Measurements from ENCODE around the gene CCBE1.

CCBE1 gene

DNA sequence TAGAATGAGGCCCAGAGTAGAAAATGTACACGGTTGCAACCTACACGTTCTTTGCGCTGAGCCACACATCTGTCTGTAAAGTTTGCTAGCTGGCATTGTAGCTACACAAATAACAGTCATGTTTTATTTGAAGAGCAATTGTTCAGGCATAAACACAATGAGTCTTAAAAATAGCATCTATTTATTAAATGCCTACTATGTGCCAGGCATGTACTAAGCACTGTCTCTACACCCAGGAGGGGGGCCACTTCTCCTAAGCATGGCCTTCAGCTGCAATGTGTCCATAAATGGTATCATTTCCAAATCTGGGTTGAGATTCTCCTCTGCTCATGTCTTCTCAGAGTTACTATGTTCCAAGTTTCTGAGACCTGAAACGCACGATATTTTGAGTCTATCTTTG is 182.1 kb downstream of the CCBE1 start:
- no peak for FAIRE-seq
- DNase-seq (ENCODE audit: extremely low spot score, insufficient read length, low read depth) = no peak

DNA sequence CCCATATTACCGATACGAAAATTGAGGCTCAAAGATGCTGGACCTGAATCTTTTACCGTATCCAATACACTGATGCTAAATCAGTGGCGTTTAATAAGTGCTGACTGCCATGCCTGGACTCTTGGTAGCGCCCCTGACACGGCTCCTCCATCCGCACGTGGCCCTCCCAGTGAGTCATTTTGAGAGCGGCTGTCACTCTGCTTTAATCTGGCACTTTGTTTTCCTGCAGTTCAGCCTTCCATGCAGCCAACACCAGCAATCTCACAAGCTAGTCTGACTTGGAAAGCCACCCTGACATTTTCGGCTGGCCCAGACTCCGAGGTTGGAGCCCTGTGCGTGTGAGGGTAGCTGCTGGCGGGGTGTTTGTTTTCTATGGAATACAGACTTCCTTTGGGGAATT is 183.0 kb downstream of the CCBE1 start:
- FAIRE-seq (no peak), DNase-seq (ENCODE audit: extremely low spot score, insufficient read length, low read depth) (no peak)

GRCh38 chr18:59512025-59512755 is 185.0 kb downstream of the CCBE1 start:
- no peak for FAIRE-seq
- DNase-seq (ENCODE audit: extremely low spot score, insufficient read length, low read depth) = no peak

DNA sequence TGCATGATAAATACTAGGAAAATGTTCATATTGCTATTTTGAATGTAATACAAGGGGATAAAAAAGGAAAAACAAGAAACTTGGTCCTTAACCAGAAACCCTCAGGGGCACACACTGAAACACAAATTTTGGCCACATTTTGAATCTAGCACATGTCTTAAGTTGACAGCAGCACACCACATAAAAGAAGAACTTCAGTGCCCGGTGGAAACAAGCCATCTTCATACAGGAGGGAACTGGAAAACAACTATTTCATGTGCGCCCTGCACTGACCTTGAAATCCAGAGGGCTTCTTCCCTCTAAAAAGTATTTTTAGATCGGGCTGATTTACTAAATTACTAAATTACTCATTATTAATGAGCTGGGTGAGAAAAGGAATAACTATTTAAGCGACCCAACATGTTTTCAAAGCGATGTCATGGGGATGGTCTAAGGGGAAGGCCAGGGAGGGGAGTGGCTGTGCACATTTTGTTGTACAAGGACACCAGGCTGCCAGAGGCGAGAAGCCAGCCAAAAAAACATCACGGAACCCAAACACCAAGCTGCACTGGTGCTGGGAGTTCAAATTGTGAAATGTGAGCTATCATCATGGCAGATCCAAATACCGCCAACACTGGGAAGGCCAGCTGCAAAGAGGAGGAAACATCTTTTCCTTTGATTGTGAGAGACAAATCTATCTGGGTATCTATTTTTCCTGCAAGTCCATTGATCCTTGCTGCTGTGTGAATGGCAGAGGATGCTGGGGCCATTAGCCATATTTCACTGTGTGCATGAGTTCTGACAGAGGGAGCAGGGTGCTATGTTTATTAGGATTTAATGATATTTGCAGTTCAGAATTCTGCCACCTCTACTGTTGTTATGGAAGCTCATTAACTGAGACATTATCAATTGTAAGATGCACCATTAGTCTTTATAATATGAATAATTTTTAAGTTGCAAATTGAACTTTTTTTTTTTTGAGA is 187.5 kb downstream of the CCBE1 start:
- DNase-seq (ENCODE audit: extremely low spot score, insufficient read length, low read depth) (no peak), FAIRE-seq (no peak)

GRCh38 chr18:59505356-59505755 is 191.9 kb downstream of the CCBE1 start:
- FAIRE-seq (no peak), DNase-seq (ENCODE audit: extremely low spot score, insufficient read length, low read depth) (no peak)

DNA sequence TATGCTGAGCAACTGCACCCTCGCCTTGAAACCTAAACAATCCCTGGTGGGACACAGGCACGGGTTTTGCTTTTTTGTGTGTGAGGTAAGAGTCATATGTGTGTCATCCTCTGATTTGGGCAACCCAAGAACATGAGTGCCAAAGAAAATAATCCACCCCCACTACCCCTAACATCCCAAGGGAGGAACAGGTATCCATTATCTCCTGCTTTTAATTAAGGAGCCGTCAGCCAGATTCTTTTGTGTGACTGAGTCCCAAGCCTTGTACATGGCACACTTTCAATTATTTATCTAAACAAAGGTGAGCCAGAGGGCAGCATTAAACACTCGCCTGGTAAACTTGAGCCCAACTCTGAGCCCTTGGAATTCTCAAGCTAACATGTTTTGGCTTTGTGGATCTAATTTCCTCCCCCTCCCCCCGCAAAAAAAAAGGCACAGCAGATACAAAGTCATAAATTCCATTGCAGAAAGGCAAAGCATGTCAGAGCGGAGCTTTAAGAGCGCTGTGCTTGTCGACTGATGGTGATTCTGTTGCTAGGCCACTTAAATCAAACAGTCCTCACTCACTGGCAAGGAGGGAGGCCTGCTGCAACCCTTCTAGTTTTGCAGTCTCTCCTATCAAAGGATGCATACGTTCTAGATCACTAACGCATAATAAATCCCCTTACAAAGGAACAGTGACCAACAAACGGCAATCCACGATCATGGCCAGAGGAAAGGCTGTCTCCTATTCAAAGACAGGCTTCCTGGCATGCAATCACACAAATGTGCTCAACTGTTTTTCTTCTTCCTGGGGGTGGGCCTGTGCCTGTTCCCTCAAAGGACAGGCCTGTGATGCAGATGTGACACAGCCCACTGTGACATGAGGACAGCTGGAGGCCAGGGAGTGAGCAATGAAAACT is 194.7 kb downstream of the CCBE1 start:
- FAIRE-seq (no peak), DNase-seq (ENCODE audit: extremely low spot score, insufficient read length, low read depth) (no peak)

GRCh38 chr18:59501920-59502273 is 195.3 kb downstream of the CCBE1 start:
- FAIRE-seq (no peak), DNase-seq (ENCODE audit: extremely low spot score, insufficient read length, low read depth) (no peak)

DNA sequence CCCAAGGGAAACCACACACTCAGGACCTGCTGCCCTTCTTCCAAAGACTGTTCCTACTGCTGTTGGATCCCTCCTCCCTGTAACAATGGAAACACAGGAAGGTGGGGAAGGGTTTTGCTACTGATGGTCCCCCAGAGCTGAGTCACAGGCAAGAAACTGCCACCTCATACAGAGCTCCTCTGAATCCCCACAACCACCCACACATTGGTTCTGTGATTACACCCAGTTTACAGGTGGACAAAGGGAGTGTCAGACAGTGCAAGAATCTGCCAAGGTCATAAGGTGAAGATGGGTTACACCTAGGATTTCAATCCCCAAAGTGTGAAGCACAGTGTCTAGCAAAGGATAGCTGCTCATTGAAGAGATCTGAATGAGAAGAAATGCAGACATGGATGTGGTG is 196.5 kb downstream of the CCBE1 start:
- no peak for DNase-seq (ENCODE audit: extremely low spot score, insufficient read length, low read depth)
- FAIRE-seq = no peak

GRCh38 chr18:59498506-59499086 is 198.6 kb downstream of the CCBE1 start:
- no peak for FAIRE-seq
- no peak for DNase-seq (ENCODE audit: extremely low spot score, insufficient read length, low read depth)

GRCh38 chr18:59492756-59493421 is 204.3 kb downstream of the CCBE1 start:
- DNase-seq (ENCODE audit: extremely low spot score, insufficient read length, low read depth) = no peak
- peak; percentile 36 for FAIRE-seq

GRCh38 chr18:59488899-59489298 is 208.3 kb downstream of the CCBE1 start:
- peak; percentile 35 for FAIRE-seq
- no peak for DNase-seq (ENCODE audit: extremely low spot score, insufficient read length, low read depth)

- DNase-seq (ENCODE audit: extremely low spot score, insufficient read length, low read depth) (no peak), FAIRE-seq (no peak)
Measured at GRCh38 chr18:59485382-59485781, 211.8 kb downstream of the CCBE1 start.

DNA sequence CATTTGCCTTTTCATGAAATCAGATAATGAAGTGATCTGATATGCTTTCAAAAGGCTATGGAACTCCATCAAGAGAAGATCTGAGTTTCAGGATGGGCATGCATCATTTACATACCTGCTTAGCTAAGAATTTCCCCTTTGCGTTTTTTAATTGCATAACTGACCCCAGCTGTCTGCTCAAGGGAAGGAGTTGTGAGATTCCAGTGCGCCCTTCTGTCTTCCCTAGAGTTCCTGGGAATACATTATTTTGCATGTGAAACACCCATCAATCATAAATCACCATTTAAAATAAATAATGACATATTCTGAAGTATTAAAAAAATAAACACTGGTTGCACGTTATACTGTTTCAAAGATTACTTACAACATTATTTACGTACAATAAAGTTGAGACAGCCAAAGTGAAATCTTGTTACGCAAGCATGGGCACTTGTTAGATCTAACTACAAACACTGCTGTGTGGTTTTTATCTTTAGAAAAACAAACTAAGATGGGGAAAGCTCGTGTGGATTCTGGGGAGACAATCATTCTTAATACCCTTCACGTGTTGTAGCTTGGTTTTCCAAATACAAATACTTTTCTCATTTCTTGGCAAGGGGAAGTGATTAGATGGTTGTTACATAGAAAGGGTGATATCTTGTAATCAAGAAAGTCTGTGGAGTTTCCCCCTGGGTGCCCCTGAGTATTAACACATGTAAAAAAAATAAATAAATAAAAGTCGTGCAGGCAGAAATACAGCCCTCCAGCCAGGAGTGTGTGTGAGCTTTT is 212.5 kb downstream of the CCBE1 start:
- FAIRE-seq = no peak
- DNase-seq (ENCODE audit: extremely low spot score, insufficient read length, low read depth) = no peak

DNA sequence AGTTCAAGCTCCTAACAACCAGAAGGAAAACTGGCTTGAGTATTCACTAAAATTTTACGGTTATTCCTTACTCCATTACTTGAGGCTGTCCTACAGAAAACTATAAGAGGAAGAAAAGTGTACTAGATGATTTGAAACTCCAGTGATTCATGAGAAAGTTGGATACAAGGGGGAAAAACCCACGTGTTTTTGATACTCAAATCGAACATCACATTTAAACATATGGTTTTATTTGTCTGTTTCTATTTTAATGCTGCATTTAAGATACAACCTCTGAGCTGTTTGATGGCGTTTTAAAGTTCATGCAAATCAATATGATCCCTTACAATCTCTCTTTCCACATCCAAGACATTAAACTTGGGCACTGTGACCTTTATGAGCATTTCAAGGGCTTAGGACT is 213.1 kb downstream of the CCBE1 start:
- no peak for FAIRE-seq
- DNase-seq (ENCODE audit: extremely low spot score, insufficient read length, low read depth) = no peak

DNA sequence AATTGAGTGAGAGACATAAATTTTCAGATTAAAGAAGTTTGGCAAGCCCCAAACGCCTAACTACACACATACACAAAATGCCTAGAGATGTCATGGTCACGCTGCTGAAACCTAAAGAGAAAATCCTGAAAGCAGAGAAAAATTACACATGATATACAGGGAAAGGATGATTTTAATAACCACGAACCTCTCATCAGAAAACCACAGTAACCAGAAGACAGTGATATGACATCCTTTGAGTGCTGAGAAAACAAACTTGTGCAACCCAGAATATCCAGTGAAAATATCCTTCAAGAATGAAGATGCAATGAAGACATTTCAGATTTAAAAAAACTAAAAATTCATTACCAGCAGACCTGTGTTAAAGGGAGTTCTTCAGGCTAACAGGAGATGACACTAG is 215.8 kb downstream of the CCBE1 start:
- no peak for FAIRE-seq
- no peak for DNase-seq (ENCODE audit: extremely low spot score, insufficient read length, low read depth)

DNA sequence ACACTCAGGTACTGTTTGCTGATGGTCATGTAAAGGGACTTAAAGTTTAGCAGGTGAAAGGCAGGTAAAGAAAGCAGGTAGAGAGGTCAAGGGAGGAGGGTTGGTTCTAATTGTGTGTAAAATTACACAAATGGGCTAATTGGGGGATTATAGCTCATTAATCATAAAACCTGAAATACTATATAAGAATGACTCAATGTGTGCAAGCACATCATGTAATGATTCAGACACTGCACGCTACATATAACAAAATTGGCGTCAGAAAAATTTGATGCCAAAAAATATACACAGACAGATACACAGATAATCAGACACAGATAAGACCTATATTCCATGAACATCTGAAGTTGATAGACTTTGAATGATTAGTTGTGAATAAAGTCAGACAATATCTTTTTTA is 217.4 kb downstream of the CCBE1 start:
- DNase-seq (ENCODE audit: extremely low spot score, insufficient read length, low read depth) (no peak), FAIRE-seq (no peak)

DNA sequence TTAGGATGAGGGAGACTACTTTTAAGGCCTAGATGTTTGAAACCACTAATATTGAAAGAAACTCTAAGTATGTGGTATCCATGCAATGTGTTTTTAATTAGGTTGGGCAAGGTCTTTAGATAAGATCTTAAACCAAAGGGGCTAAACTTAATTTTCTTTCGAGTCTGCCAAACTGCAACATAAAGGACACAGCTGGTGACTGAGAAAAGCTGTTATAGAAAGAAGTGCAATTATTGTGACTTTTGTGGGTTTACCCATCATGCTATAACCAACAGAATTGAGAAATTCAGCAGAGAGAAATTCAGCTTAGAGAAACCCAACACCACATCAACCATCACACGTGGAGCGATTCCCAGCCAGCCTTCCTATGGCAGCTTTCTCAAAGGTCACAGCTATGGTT is 218.6 kb downstream of the CCBE1 start:
- no peak for FAIRE-seq
- DNase-seq (ENCODE audit: extremely low spot score, insufficient read length, low read depth) = no peak

DNA sequence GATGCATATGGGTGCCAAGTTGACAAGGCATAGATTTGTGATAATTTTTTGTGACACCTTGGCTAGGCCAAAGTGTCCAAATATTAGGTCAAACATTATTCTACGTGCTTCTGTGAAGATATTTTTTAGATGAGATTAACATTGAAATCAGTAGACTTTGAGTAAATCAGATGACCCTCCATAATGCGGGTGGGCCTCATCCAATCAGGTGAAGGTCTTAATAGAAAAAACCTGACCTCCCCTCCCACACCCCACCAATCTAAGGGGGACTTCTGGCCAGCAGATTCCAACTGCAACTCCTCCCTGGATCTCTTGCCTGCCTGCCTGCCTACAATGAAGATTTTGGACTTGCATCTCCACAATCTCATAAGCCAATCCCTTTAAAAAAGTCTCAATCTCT is 219.4 kb downstream of the CCBE1 start:
- DNase-seq (ENCODE audit: extremely low spot score, insufficient read length, low read depth) = no peak
- no peak for FAIRE-seq

All from GM18507 (cell line).